NB4 (cell line): ENCODE results near the gene NR4A3.

Experiments used
- CTCF ChIP-seq: IDR thresholded peaks from one replicate; pipeline ENCODE4 v1.5.1; 2012; ENCODE audit warnings: low read depth, low read length
- POLR2A ChIP-seq: IDR thresholded peaks from 2 replicates; pipeline ENCODE4 v1.6.1; 2011; ENCODE audit warnings: mild to moderate bottlenecking; ENCODE audit not compliant: insufficient read length; ENCODE audit errors: extremely low read depth
- TF ChIP-seq, protein P1 (sequence below): IDR thresholded peaks from 2 replicates; pipeline ENCODE4 v1.6.1; 2011; ENCODE audit warnings: low read depth, low read length

GRCh38 chr9:99855467-99856176 is 33.9 kb downstream of the NR4A3 start:
- TF ChIP-seq CTCF = no peak
- no peak for TF ChIP-seq POLR2A
- TF ChIP-seq, protein P1, sequence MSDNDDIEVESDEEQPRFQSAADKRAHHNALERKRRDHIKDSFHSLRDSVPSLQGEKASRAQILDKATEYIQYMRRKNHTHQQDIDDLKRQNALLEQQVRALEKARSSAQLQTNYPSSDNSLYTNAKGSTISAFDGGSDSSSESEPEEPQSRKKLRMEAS = no peak
